Dendritic cell treated with granulocyte-macrophage colony-stimulating factor and Interleukin-4, amounts not matched to agents 40 ng/mL and 50 ng/mL, for 4 days (primary cell): Measurements from ENCODE around the gene LSAMP.

Source experiments
- H3K27ac Mint-ChIP-seq: one replicate; pipeline ENCODE4 v1.8.0; 2022; ENCODE audit warnings: mild to moderate bottlenecking, mixed read lengths
- H3K27me3 Mint-ChIP-seq: one replicate; pipeline ENCODE4 v1.8.0; 2022; ENCODE audit warnings: mild to moderate bottlenecking, mixed read lengths
- H3K36me3 Mint-ChIP-seq: one replicate; pipeline ENCODE4 v1.8.0; 2022; ENCODE audit warnings: low read depth, mixed read lengths
- H3K4me1 Mint-ChIP-seq: one replicate; pipeline ENCODE4 v1.8.0; 2022; ENCODE audit warnings: low read depth, mixed read lengths
- H3K4me3 Mint-ChIP-seq: one replicate; pipeline ENCODE4 v1.8.0; 2022; ENCODE audit warnings: mild to moderate bottlenecking, moderate library complexity, mixed read lengths
- H3K9me3 Mint-ChIP-seq: one replicate; pipeline ENCODE4 v1.8.0; 2022; ENCODE audit warnings: mixed read lengths
- intact Hi-C: fragments of 100-400 bp; cut with micrococcal nuclease; formaldehyde crosslinking; loops from one replicate; pipeline ENCODE4 v1.15.0; 2022

LSAMP gene

DNA sequence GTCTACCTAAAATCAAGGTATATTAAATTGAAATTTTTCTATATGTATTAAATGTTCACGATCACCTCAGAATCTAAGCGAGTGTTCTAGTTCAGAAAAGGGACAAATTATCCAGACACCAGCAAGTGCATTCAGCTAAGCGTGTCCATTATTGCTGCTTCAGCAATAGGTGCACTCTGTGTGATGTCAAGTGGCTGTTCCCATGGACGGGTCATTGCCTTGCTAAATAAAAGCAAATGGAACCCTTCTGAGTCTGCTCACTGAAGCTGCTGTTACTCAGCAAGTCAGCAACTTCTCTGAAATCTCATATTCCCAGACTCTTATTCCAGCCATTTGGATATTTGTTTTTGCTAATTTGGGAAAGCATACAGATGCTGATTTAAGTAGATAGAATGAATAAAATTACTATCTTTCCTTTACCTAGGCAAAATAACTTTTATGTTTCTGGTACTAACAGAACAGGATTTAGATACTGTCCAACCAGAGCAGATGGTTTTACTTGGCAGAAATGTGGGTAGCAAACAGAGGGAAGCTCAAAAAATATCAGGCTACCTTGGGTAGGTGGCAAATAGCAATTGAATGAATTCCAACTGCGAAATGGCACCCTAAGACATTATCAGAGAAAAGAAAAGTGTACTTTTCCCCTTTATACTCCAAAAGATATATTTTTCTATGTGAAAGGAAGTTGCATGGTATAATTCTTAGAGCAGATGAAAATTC lies 415.0 kb downstream of the LSAMP start:
- Mint-ChIP-seq H3K4me3 (no peak overlapping the region), H3K4me1 (no peaks in the 10 kb centered on the region), H3K9me3 (no peaks in the 10 kb centered on the region), H3K27me3 (no peaks in the 10 kb centered on the region), H3K36me3 (no peaks in the 10 kb centered on the region), H3K27ac (no peak overlapping the region)
- intact Hi-C loops, result no loop called here

DNA sequence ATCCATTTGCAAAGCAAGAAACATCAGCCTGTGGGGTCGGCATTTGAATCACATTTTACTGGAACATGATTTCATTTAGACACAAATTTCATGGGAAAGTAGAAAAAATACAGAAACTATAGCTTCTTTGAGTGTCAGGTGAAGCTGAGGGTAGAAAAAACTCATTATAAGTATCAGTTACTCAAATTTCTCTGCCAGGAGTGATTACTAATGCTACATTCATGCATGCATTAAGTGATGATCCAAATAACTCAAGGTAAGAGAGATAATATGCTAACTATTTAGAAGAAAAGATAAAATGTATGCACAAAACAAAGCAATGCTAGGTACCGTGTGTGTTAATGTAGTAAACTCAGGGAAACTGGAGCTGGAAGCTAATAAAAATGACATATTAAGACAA lies 416.0 kb downstream of the LSAMP start:
- Mint-ChIP-seq H3K9me3 (no peaks in the 10 kb centered on the region), H3K4me1 (no peaks in the 10 kb centered on the region), H3K4me3 (no peak overlapping the region), H3K27me3 (no peaks in the 10 kb centered on the region), H3K27ac (no peak overlapping the region), H3K36me3 (no peaks in the 10 kb centered on the region)
- intact Hi-C loops, result no loop called here

DNA sequence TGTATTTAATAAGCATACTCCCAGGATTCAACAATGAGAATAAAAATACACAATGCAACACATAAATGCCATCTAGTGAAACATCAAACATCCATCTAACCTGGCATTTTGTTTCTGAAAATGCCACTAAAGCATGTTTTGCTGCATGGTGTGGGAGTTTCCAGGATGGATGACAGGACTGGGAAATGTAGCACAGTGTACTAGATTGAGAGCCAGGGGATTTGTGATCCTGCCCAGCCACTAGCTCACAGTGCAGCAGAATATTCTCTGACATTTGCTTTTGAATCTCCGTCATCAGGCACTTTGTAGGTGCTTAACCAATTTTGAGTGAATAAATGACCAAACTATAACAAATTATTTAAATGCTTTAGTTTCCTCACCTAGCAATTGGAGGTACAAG lies 417.1 kb downstream of the LSAMP start:
- no peaks in the 10 kb centered on the region for H3K36me3 Mint-ChIP-seq
- no peaks in the 10 kb centered on the region for H3K4me1 Mint-ChIP-seq
- H3K27me3 Mint-ChIP-seq, result no peaks in the 10 kb centered on the region
- no peak overlapping the region for H3K27ac Mint-ChIP-seq
- H3K9me3 Mint-ChIP-seq, result no peaks in the 10 kb centered on the region
- intact Hi-C loops, result no loop called here
- no peak overlapping the region for H3K4me3 Mint-ChIP-seq

DNA sequence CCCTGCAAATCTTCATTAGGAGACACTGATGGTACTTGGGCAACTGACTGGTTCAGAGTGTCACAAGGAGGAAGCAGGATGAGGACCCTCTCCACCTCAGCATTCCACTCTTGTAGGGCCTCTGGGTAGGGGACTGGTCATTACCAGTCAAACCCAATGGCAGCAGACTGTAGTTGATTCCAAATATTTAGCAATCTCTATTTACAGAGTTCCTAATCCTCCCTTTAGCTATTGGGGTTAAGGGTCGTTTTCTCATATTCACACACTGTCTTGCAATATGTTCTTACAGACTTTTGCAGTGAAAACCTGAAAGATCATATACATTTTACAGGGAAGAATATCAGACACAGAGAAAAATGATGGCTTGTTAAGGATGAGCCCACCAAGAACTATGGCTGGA lies 424.3 kb downstream of the LSAMP start:
- intact Hi-C loops, result no loop called here
- Mint-ChIP-seq H3K27ac (no peak overlapping the region), H3K4me3 (no peak overlapping the region), H3K36me3 (no peaks in the 10 kb centered on the region), H3K27me3 (no peaks in the 10 kb centered on the region), H3K4me1 (no peaks in the 10 kb centered on the region), H3K9me3 (no peaks in the 10 kb centered on the region)

DNA sequence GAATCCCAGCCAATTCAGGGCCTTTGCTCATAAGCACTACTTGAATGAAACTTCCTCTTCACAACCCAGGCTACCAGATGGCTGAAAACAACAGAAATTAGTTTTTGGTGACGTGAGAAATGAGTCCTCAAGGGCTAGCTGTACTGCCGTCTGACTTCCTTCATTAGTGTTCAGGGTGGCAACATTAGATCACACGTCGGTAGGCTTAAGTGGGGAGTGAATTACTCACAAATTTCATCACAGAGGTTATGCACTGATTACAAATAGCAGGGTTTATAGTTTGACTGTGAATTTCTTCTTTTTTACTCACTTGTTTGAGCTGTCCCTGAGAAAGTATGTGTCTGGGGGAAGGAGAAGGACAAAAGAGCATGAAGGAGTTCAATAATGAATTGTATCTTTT lies 424.8 kb downstream of the LSAMP start:
- Mint-ChIP-seq H3K4me3 (no peak overlapping the region), H3K27ac (no peak overlapping the region)

DNA sequence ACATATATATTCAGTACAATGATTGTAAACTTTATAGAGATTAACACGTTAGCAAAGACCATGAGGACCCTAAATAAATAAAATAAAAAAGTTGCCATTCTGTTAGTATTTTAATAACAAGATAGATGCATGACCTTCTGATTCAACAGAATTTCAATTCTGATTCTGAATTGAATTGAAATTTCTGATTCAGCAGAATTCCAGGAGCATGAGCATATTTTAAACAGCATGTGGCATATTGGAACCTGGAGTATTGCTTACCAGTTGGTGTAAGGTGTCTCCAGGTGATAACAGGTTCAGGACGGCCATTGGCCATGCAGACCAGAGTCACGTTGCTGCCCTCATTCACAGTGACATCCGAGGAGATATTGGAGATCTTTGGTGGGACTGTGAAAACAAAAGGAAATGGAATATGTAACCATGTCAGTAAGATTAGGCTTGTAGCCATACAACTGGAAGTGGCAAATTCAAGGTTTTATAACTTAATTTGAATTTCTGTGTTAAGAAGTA lies 426.0 kb downstream of the LSAMP start:
- H3K4me1 Mint-ChIP-seq, result no peaks in the 10 kb centered on the region
- no peak overlapping the region for H3K27ac Mint-ChIP-seq
- H3K36me3 Mint-ChIP-seq, result no peaks in the 10 kb centered on the region
- no peaks in the 10 kb centered on the region for H3K9me3 Mint-ChIP-seq
- intact Hi-C loops, result no loop called here
- H3K4me3 Mint-ChIP-seq, result no peak overlapping the region
- H3K27me3 Mint-ChIP-seq, result no peaks in the 10 kb centered on the region

More for the DNA sequence above, 424.8 kb downstream of the LSAMP start:
- H3K27me3 Mint-ChIP-seq, result no peaks in the 10 kb centered on the region
- H3K36me3 Mint-ChIP-seq, result no peaks in the 10 kb centered on the region
- no peaks in the 10 kb centered on the region for H3K9me3 Mint-ChIP-seq
- no peaks in the 10 kb centered on the region for H3K4me1 Mint-ChIP-seq
- intact Hi-C loops, result no loop called here

DNA sequence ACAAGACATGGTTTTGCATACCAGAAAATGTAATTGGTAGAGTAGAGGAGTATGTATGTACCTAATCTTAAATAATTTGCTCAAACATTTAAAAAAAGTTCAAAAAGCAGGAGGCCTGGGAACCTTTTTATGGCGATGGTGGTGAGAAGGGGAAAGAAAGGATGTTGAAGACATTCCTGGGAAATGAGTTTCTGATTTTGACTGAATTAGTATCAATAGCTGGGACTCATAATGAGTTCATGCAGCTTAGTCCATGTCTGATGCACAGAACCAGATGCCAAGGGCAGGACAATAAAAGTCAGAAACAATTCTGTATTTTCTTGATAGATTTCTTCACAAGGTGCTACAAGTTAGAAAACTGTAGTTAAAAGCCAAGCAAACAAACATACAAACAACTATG lies 426.6 kb downstream of the LSAMP start:
- no peaks in the 10 kb centered on the region for H3K27me3 Mint-ChIP-seq
- H3K4me3 Mint-ChIP-seq, result no peak overlapping the region
- no peaks in the 10 kb centered on the region for H3K9me3 Mint-ChIP-seq
- no peaks in the 10 kb centered on the region for H3K4me1 Mint-ChIP-seq
- no peaks in the 10 kb centered on the region for H3K36me3 Mint-ChIP-seq
- intact Hi-C loops, result no loop called here
- no peak overlapping the region for H3K27ac Mint-ChIP-seq

DNA sequence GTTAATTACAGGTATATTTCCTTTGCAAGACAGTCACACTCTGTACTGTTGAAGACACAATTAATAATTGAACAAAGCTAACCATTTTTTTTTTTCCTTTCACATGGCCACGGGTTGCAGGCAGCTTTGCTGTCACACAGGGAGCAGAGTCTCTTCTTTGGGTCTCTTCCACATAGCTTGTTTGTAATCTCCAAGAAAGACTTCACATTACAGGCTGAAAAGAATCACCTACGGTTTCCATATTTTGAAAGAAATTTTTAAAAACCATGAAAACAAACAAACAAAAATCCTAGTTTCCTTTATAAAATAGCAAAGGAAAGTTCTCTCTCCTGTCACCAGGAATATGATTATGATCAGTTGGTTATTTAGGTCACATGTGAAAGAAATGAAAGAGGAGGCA lies 429.4 kb downstream of the LSAMP start:
- H3K36me3 Mint-ChIP-seq, result no peaks in the 10 kb centered on the region
- intact Hi-C loops, result no loop called here
- no peaks in the 10 kb centered on the region for H3K4me1 Mint-ChIP-seq
- H3K27me3 Mint-ChIP-seq, result no peaks in the 10 kb centered on the region
- H3K9me3 Mint-ChIP-seq, result no peaks in the 10 kb centered on the region
- H3K27ac Mint-ChIP-seq, result no peak overlapping the region
- H3K4me3 Mint-ChIP-seq, result no peak overlapping the region

DNA sequence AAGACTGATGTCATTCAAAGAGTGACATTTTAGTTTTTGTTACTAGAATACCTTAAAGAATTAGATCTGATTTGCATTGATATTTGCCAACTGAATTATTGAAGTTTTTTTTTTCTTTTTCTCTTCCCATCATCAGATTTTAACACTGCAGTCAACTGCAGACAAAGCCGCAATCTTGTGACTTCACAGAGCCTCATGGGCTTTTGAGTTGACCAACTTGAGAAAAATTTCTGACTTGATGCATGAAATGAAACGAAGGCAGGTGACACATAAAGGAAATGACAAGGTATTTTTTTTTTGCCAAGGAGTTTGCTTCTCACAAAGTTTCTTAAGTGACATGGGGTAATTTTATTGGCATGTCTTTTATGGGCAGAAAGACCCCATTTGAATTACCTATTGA lies 438.3 kb downstream of the LSAMP start:
- no peaks in the 10 kb centered on the region for H3K36me3 Mint-ChIP-seq
- H3K4me3 Mint-ChIP-seq, result no peak overlapping the region
- intact Hi-C loops, result no loop called here
- no peaks in the 10 kb centered on the region for H3K27me3 Mint-ChIP-seq
- H3K4me1 Mint-ChIP-seq, result no peaks in the 10 kb centered on the region
- no peak overlapping the region for H3K27ac Mint-ChIP-seq
- no peaks in the 10 kb centered on the region for H3K9me3 Mint-ChIP-seq

DNA sequence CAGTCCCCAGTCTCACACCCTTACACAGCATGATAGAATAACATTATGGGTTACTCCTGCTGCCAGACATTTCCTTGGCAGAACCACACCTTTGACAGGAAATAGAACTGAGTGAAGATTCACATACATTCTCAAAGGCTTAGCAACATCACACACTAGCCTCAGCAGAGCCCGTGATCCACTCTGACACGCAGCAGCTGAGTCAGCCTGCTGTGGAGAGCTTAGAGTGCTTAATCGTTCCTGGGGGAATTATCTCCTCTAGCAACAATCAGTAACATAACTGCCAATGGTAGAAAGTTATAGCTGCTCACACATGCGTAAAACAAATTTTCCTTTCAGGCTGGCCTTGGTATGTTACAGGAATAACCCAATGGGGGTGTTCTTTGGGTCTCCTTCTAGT lies 439.9 kb downstream of the LSAMP start:
- Mint-ChIP-seq H3K4me1 (no peaks in the 10 kb centered on the region), H3K36me3 (no peaks in the 10 kb centered on the region), H3K27ac (no peak overlapping the region), H3K4me3 (no peak overlapping the region), H3K9me3 (no peaks in the 10 kb centered on the region), H3K27me3 (no peaks in the 10 kb centered on the region)
- intact Hi-C loops, result no loop called here

DNA sequence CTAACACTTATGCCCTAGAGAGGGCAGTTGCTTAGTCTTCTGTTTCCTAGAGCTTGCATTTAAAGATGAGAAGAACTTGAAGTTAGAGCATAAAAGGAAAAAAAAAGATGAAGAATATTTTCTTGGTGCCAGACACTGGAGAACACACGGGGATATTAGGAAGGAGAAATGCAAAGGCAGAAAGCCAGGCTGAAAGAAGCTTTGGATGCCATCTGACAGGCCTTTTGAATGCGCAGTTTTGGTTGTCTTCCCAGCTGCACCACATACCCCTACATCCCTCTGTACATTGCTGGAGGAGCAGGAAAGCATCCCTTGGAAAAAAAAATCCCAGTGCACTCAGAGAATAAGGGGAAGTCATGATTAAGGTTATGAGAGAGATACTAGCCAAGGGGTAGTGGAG lies 443.1 kb downstream of the LSAMP start:
- H3K36me3 Mint-ChIP-seq, result no peaks in the 10 kb centered on the region
- no peaks in the 10 kb centered on the region for H3K4me1 Mint-ChIP-seq
- intact Hi-C loops, result no loop called here
- no peaks in the 10 kb centered on the region for H3K27me3 Mint-ChIP-seq
- no peaks in the 10 kb centered on the region for H3K9me3 Mint-ChIP-seq
- no peak overlapping the region for H3K27ac Mint-ChIP-seq
- no peak overlapping the region for H3K4me3 Mint-ChIP-seq

DNA sequence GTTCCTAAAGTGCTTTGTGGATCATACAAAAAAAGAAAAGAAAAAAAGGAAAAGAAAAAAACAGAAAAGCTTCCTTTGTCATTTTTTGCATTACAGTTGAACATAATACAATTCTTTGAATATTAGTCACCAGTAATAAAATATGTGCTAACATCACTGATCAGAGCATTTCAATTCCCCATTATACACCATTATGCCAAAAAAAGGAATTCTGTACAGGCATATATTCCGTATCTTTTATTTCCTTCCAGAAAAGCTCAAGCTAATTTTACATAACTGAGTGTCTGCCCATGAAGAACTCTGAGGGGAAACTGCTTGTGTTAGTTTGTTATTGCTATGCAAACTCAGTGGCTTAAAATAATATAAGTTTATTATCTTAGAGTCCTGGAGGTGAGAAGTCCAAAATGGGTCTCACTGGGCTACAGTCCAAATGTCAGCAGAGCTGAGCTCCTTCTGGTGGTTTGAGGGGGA lies 444.1 kb downstream of the LSAMP start:
- Mint-ChIP-seq H3K27ac (no peak overlapping the region), H3K9me3 (no peaks in the 10 kb centered on the region), H3K4me1 (no peaks in the 10 kb centered on the region), H3K27me3 (no peaks in the 10 kb centered on the region), H3K4me3 (no peak overlapping the region), H3K36me3 (no peaks in the 10 kb centered on the region)
- intact Hi-C loops, result no loop called here

DNA sequence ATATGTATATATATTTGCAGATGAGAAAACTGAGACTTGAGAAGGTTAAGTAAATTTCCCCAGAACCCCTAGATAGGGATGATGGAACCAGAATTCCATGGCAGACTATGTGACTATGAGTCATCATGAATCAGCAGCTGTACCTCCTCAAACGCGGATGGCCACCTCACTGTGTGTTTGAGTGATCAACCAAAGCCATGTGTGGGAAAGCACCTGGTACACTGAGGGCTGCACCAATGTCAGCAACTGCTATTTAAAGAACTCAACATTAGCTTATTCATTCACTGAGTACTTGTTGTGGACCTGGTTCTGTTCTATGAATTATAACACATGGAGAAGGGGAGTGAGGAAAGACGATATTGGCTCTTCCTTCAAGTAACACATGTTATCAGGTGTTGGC lies 445.0 kb downstream of the LSAMP start:
- no peaks in the 10 kb centered on the region for H3K9me3 Mint-ChIP-seq
- intact Hi-C loops, result no loop called here
- H3K27ac Mint-ChIP-seq, result no peak overlapping the region
- H3K4me1 Mint-ChIP-seq, result no peaks in the 10 kb centered on the region
- no peak overlapping the region for H3K4me3 Mint-ChIP-seq
- no peaks in the 10 kb centered on the region for H3K27me3 Mint-ChIP-seq
- H3K36me3 Mint-ChIP-seq, result no peaks in the 10 kb centered on the region

DNA sequence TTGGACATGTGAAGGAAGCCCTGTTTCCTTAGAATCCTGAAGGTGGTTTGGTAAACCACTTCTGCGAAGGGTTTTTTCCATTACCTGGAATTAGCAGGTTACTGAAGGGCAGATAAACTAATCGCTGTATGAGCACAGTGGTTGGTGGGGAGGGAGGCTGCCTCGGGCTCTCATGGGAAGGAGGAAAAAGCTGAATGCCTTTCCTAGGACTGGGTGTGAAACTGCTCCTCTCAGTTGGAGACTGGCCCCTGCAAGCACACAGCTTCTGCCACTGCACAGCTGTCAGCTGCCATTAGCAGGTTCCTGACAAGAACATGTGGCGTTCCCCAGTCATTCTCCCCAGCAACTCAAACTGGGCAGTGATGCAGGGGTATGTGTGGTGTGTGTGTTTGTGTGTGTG lies 445.7 kb downstream of the LSAMP start:
- no peaks in the 10 kb centered on the region for H3K36me3 Mint-ChIP-seq
- no peak overlapping the region for H3K27ac Mint-ChIP-seq
- intact Hi-C loops, result no loop called here
- no peaks in the 10 kb centered on the region for H3K4me1 Mint-ChIP-seq
- no peaks in the 10 kb centered on the region for H3K9me3 Mint-ChIP-seq
- H3K27me3 Mint-ChIP-seq, result no peaks in the 10 kb centered on the region
- no peak overlapping the region for H3K4me3 Mint-ChIP-seq

DNA sequence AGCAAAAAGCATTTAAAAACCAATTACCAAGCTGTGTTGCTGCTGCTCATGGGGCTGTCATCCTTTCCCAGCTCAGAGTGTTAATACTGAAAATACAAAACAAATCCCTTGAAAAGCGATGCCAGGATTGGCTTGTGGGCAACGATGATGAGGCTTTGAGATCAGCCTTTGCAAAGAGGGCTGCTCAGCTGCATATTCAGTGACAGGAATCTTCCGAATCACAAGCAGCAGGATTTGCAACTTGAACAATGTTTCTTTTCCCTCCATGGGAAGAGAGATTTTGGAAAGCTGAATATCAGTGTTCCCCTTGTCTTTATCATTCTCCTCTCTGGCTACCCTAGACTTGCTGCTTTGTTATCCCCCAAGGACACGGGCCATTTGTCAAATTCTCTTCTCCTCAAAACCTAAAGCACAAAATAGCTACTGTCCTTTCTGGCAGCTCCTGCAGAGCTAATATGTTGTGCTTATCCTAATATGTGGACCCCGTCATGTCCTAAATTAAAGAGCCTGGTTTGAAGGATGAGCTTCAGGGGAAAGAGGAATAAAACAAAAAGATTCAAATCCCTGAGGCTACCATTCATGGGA lies 446.2 kb downstream of the LSAMP start:
- Mint-ChIP-seq H3K27ac (no peak overlapping the region), H3K9me3 (no peaks in the 10 kb centered on the region), H3K4me3 (no peak overlapping the region), H3K4me1 (no peaks in the 10 kb centered on the region), H3K36me3 (no peaks in the 10 kb centered on the region), H3K27me3 (no peaks in the 10 kb centered on the region)
- intact Hi-C loops, result no loop called here
